ENCODE measurements around the gene GALNT2.

Gene GALNT2

DNA sequence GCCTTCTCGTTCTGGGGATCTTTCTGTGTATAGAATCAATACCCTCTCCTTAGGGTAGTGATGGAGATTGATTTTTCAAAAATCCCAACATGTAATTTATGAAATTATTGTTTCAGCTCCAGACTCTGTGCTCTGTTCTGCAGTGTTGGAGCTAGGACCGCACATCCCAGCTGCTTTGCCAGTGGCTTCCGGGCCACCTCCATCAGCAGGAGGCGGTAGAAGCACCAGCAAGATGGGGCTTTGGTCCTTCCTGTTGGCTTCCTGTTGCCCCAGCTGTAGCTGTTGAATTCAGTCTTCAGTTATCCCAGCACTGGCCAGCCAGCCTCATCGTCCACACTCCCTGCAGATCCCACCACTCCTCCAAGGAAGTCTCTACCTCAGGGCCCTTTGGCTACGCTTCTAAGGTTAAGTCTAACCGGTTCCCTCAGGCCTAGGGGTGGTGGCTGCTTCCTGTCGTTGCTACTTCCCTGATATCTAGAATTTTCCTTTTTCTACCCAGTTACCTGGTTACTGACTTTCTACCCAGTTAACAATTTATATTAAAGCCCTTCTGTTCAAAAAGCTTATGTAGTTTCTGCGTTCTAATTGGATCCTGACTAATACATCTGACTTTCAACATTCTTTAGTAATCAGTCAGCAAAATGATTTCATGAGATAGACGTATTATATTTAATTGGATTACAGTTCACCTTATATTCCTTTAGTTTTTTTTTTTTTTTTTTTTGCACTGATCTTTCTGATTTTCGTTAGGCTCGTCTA is 24.6 kb downstream of the GALNT2 start:
- DNase-seq (ENCODE audit: low read depth): no peak

DNA sequence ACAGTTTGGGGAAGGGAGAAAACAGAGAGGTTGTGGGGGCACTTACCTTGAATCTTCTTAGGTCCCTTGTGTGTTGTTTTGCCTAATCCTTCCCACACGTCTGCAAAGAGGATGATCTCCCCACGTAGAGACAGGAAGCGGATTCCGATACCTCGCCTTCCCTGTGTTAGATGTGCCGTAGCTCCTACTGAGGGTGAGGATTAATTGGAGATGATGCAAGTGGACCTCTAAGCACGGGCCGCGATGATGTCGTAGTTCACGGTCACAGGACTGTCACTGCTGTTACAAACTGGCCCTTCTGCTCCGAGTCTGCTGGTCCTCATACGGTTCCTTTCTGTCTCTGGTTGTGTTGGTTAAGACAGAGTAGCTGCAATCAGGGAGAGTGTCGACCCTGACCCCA is 27.7 kb downstream of the GALNT2 start:
- no peak for DNase-seq (ENCODE audit: low read depth)

DNA sequence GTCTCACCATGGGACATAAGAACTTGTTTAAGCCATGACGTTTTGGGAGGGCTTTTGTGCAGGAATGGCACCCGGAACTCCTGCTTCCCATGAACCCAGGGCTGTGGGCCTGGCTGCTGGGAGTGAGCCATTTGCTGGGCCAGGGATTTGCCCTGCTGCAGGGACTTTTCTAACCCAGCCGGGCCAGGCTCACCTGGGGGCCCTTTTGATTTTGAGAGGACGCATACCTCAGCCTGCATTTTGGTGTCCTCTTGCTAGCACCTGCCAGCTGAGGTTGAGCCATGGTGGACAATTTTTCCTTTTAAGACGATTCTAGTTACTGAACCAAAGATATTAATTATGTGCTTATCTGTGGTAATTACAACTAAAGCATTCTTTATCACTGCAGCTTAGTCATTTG is 28.9 kb downstream of the GALNT2 start:
- no peak for DNase-seq (ENCODE audit: low read depth)

DNA sequence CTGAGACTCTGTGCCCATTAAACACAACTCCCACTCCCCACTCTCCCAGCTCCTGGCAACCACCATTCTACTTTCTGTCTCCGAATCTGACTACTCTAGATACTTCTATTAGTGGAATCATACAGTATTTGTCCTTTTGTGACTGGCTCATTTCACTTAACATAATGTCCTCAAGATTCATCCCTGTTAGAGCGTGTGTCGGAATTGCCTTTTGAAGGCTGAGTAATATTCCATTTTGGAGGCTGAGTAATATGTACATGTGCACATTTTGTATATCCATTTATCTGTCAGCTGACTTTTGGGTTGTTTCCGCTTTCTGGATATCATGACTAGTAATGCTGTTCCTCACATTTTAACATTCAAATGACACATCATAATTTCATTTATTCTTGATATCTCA is 30.3 kb downstream of the GALNT2 start:
- DNase-seq (ENCODE audit: low read depth): no peak

DNA sequence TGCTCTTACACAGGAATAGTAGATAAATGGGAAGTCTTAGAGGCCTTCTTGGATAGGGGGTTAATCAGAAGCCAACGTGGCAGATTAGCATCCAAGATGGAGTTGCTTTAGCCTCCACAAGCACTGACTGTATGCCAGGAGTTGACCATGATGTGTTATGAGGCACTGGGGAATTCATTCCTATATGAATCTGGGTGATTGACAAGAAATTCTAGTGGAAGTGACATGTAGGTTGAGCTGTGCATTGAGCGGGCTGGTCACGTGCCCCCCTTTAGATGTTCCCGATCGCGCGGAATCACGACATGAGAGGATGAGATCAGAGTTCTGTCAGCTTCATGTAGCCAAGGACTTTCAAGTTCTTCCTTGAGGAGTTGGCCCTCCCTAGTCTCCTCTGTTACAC is 31.7 kb downstream of the GALNT2 start:
- no peak for DNase-seq (ENCODE audit: low read depth)

GRCh38 chr1:230099465-230099864 is 32.4 kb downstream of the GALNT2 start:
- no peak for DNase-seq (ENCODE audit: low read depth)

- DNase-seq (ENCODE audit: low read depth): no peak
These were observed 33.9 kb downstream of the GALNT2 start for GRCh38 chr1:230100932-230101331.

GRCh38 chr1:230101556-230101955 is 34.5 kb downstream of the GALNT2 start:
- DNase-seq (ENCODE audit: low read depth): no peak

DNA sequence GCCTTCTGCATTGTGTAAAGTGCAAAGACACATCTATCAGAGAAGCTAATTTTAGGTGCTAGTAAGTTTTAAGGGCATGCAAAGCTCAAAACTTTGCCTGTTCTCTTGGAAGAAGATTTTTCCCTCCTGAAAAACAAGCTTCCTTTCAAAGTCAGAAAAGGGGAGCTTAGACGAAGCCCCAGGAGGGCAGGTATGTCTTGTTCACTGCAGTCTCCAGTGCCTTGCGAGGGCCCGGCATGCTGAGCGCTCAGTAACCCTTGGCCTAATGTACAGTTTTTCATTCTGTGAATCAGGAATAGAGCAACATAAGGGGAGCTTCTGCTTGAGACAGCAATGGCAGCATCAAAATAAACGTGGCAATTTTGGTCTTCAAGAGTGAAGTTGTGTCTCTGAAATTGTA is 35.0 kb downstream of the GALNT2 start:
- no peak for DNase-seq (ENCODE audit: low read depth)

- DNase-seq (ENCODE audit: low read depth): no peak
These were observed 35.4 kb downstream of the GALNT2 start for GRCh38 chr1:230102472-230102871.

DNA sequence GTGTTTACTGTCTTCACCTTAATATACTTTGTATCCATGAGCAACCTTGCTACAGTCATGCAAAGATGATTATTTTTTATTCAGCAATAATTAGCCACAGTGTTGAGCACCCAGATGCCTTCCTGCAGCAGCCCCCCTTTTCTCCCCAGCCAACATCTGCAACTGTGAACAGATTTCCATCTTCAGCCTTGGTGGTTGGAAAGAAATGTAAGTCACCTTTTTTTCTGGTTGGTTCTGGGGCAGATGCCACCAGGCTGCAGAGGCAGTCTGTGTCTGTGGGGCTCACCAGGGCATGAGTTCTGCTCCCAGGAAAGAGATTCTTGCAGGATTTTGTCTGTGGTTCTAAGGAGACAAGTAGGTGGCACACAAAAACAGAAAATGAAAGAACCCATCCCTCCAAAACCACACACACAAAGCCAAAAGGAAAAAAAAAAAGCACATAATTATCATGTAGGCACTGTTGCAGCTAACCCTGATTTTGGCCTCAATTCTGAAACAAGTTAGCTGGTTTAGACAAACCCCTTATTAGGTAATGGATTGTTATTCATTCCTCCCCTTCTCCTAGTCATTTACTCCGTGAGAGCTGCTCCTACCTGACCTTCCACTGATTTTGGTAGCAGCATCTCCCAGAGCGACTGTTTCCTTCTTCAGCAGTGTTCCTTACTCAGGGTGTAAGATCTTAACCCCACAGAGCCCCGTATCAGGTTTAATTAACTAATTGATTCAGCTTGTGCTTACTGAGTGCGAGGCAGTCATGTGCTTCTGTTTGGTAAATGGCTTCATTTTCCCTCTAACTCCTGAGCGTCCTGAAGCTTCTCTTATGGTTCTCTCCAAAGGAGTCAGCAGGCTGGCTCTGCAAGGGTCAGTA is 36.5 kb downstream of the GALNT2 start:
- DNase-seq (ENCODE audit: low read depth): no peak

DNA sequence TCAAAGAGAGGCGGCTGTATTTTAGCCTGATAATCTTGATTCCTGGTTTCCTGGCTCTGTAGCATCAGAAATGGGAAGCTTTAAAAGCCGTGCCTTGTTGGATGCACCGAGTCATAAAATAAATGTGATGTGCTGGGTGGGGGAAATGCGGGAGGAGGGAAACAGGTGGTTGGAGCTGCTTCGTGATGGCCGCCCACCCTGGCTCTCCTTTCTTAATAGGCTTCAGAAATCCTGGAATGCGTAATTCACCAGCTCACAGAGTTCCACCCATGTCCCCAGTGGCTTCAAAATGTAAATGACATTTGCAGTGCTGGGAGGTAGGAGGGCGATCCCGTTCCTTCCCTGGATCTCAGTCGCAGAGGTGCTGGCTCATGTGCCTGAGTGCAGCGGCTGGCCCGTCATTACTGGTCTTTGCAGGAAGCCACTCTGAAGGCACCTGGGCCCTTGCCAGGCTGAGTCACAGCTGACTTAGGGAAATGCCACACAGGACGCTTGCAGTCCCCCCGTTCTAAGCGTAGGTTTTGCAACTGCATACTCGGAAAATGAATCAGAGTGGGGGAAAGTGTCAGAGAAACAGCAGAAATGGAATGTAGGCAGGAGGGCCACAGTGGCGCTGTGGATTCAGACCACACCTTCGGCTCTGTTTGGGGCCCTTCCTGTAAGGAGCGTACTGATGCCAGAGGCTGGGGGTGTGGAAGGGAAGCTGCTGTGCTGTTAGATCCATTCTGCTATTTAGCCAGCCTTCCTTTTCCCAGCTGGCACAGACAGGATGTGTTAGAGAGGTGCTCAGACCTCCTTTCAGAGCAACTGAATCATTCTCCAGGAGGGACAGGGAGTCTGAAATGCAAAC is 37.6 kb downstream of the GALNT2 start:
- peak; percentile 81 for DNase-seq (ENCODE audit: low read depth)

DNA sequence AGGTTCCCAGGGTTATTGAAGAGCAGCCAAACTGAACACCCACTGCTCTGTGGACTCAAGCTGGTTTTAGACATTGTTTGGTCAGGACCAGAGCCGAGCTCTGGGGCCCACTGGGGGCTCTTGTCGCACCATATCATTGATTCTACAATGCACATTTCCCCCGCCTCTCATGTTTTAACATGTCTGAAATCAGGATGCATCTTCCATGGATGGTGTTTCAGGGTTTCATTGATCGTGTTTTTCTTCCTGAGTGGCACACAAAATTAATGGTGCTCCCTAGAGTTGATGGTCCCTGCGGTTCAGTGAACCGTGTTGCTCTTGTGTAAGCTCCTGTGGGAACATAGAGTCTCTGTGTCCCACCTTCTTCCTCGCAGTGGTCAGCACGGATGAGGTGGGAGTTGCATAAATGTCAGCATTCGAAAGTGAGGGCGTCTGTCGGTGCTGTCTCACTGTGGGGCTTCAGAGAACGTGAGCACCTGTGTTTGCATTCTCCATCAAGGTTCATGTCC is 38.3 kb downstream of the GALNT2 start:
- DNase-seq (ENCODE audit: low read depth): no peak

DNA sequence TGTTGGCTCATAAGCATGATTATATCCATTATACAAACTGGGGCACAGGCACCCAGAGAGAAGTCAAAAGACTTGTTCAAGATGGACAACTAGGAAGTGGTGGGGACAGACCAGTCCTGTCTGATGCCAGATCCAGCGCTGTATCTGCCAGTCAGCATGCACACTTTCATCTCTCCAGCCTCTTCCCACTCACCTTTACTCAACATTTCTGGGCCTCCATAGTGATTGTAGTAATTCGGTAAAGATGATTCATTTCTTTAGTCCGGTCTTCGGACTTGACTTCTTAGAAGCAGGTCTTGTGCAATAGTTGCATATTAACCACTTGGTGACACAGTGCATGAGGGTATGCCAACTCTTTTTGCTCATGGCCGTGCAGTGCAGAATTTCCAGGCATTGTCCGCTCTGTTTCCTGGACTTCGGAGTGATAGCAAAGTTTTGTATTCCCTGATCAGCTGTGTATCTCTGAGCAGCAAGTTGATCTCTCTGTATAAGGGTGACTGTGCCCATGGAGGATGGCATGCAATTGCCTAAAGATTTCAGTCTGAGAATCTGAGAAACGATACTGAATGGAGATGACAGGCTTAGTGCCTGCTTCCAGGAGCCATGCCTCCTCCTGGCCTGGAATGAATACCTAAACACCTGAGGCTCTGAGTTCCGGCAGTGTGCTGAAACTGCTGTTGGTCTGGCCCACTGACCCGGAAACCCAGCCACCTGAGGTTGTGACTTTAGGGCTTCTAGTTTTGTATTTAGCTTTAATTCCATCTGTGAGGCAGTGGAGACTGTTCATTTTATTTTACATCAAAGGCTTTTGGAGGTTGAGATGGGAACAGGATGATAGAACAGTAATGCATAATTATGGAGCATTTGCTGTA is 39.0 kb downstream of the GALNT2 start:
- no peak for DNase-seq (ENCODE audit: low read depth)

- DNase-seq (ENCODE audit: low read depth): no peak
These were observed 40.9 kb downstream of the GALNT2 start for GRCh38 chr1:230107941-230108340.

DNA sequence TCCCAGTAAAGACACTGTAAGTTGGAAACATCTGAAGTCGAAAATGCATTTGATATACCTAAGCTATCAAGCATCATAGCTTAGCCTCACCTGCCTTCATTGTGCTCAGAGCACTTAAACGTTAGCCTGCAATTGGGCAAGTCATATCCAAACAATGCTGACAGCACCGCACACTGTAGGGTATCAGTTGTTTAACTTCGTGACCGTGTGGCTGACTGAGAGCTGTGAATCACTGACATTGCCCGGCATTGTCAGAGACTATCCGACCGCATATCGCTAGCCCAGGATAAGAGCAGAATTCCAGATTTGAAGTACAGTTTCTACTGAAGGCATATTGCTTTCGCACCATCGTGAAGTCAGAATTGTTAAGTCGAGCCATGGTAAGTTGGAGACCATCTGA is 41.5 kb downstream of the GALNT2 start:
- no peak for DNase-seq (ENCODE audit: low read depth)

- no peak for DNase-seq (ENCODE audit: low read depth)
These were observed 42.0 kb downstream of the GALNT2 start for GRCh38 chr1:230109066-230109465.

- peak; percentile 81 for DNase-seq (ENCODE audit: low read depth)
These were observed 43.0 kb downstream of the GALNT2 start for GRCh38 chr1:230109895-230110667.

DNA sequence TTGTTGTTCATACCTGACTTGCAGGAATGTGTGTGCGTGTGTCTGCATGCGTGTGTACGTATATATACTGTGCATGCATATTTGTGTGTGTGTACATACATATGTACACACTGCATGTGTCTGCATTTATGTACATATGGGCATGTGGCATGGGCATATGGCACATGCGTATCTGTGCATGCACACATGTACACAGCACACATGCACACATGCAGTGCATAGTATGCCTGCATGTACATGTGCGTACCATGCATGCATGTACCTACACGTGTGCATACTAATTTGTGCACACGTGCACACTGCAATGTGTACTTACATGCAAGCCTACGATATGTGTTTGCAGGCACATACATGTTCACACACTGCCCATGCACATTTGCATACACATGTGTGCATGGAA is 43.9 kb downstream of the GALNT2 start:
- DNase-seq (ENCODE audit: low read depth): no peak

DNA sequence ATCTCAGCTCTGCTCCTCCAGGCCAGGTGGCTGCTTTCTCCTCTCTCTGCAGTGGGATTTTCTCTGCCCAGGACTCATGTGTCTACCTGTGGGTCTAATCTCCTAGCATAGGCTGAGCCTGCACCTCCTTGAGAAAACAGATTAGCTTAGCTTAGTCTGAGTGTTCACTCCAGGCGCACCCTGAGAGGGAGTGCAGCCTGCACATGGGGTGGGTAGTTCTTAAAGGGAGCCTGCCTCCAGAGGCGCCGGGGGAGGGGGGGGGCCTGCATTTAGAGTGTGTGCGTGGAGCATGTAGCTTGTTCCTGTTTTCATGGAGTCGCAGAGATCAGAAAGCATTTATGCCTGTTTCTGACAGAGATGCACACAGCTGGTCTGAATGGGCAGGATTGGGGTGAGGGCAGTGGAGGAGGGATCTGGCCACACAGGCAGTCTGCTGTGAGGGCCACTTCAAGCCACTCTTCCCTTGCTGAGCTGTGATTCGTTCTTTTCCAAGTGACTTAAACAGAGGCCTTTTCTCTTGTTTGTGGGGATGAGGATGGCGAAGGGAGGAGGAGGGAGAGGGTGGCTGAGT is 45.2 kb downstream of the GALNT2 start:
- DNase-seq (ENCODE audit: low read depth): no peak
